Measurements from ENCODE around the gene OR5K1.

GRCh38 chr3:98500019-98500418, 37.0 kb downstream of the OR5K1 start:
- no peak for TF ChIP-seq CTCF (IDR thresholded peaks at IDR 0.05)
- TF ChIP-seq ZFX (IDR thresholded peaks at IDR 0.05; ENCODE audit: borderline replicate concordance), result no peak
